Tibial nerve (tissue), 3 donors: ENCODE measurements around the gene POU3F2.
A peak's percentile ranks its signal among the peaks of the same experiment; 100 is the strongest.

Source experiments
- POLR2A ChIP-seq, 2 donors: fragments of 450-650 bp; IDR thresholded peaks; one replicate each; pipeline ENCODE4 v1.6.1; 2017; ENCODE audit warnings: antibody characterized with exemption in 2 of 2, mild to moderate bottlenecking in 2 of 2, moderate library complexity in 2 of 2
- TF ChIP-seq, protein P1 (sequence below), 5 experiments: fragments of 200-600 bp in 3 of 5; fragments of 450-650 bp in 2 of 5; sonication (generic) in 3 of 5; IDR thresholded peaks; one replicate each; pipeline ENCODE4 v1.5.1; 2016 to 2019; ENCODE audit warnings: antibody characterized with exemption in 5 of 5, mild to moderate bottlenecking in 3 of 5, moderate library complexity in 2 of 5

DNA sequence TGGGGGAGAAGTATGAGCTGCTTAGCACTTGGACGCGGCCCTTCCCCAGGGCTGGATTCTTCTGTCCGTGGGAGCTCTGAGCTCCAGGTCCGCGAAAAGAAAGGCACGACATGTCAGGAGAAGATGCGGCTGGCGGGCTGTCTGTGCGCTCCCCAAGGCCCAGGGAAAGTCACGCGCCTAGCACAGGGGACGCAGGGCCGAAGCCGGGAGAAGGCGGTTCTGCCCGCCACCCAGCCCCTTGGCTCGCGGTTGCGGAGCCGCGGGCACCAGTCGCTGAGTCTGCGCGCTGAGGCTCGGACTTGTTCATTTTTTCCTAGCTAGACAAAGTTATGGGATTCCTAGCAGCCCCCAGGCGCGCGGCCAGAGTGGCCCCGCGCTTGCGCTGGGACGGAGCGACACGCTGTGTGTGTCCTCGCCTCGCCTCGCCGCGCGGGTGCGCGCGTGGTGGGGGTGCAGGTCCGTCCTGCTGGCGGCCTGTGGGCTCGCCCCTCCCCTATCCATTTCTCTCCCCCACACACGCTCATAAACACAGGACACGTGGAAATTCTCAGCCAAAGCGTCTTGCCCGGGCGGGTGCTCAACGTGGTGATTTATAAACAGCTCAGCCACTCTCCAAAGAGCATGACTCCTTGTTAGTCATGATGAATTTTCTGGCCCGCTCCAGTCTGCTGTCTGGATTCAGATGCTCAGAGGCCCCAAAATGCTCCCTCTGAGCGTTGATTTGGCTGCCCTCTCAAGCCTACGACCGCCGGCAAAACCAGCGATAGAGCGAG, 1.9 kb upstream of the POU3F2 start:
- TF ChIP-seq, protein P1, sequence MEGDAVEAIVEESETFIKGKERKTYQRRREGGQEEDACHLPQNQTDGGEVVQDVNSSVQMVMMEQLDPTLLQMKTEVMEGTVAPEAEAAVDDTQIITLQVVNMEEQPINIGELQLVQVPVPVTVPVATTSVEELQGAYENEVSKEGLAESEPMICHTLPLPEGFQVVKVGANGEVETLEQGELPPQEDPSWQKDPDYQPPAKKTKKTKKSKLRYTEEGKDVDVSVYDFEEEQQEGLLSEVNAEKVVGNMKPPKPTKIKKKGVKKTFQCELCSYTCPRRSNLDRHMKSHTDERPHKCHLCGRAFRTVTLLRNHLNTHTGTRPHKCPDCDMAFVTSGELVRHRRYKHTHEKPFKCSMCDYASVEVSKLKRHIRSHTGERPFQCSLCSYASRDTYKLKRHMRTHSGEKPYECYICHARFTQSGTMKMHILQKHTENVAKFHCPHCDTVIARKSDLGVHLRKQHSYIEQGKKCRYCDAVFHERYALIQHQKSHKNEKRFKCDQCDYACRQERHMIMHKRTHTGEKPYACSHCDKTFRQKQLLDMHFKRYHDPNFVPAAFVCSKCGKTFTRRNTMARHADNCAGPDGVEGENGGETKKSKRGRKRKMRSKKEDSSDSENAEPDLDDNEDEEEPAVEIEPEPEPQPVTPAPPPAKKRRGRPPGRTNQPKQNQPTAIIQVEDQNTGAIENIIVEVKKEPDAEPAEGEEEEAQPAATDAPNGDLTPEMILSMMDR (IDR thresholded peaks at IDR 0.05): peak in 1 of 5 experiments; percentile 16
- no peak for TF ChIP-seq POLR2A (IDR thresholded peaks at IDR 0.05)
